HG03159 (cell line): Measurements from ENCODE around the gene CCDC30.

Experiments used
- ATAC-seq: cut with Tn5 transposase; IDR thresholded peaks from one replicate; pipeline ENCODE4 v1.9.1; 2021; ENCODE audit warnings: mild to moderate bottlenecking, moderate library complexity; ENCODE audit not compliant: unreplicated experiment

CCDC30 gene

DNA sequence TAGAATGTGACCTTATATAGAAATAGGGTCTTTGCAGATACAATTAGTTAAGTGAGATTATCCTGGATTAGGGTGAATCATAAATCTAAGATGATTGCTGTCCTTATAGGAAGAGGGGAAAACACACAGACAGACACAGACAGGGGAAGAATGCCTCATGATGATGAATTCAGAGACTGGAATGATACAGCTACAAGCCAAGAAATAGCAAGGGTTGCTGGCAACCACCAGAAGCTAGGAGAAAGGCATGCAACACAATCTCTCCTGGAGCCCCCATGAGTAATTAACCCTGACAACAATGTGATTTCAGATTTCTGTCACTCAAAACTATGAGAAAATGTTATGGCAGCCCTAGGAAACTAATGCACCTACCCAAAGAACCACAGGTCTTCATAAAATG, 176.0 kb downstream of the CCDC30 start:
- ATAC-seq, result no peak

DNA sequence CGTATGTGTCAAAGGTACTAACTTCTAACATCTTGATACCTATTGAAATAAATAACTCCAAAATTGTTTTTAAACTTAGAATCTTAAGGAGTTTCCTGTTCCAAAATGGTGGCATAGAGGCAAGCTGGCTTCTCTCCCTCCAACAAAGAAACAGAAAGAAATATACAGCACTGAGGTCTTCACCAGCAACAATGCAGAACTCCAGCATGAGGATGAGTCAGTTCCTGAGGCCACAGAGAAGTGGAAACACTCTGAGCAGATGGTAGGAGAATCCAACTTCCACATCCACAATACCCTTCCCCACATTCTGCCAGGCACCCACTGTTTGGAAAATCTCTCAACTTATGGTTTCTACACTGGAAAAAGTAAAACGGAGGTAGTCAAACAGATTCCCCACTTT, 183.0 kb downstream of the CCDC30 start:
- ATAC-seq, result no peak

DNA sequence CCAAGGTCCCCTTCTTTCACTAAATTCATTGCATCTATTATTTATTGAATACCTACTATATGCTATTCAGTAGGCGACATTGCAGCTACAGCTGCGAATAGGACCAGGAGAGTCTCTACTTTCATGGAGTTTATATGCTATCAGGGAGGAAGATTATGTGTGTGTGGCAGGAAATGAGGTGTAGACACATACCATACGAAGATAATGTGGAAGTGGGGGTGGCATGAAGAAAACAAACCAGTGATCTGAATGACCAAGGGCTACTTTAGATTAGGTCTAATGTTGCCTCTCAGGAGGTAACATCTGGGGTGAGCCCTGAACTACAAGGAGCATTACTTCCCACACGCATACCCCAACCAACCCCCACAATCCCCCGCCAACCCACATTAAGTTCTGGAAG, 194.1 kb downstream of the CCDC30 start:
- no peak for ATAC-seq

DNA sequence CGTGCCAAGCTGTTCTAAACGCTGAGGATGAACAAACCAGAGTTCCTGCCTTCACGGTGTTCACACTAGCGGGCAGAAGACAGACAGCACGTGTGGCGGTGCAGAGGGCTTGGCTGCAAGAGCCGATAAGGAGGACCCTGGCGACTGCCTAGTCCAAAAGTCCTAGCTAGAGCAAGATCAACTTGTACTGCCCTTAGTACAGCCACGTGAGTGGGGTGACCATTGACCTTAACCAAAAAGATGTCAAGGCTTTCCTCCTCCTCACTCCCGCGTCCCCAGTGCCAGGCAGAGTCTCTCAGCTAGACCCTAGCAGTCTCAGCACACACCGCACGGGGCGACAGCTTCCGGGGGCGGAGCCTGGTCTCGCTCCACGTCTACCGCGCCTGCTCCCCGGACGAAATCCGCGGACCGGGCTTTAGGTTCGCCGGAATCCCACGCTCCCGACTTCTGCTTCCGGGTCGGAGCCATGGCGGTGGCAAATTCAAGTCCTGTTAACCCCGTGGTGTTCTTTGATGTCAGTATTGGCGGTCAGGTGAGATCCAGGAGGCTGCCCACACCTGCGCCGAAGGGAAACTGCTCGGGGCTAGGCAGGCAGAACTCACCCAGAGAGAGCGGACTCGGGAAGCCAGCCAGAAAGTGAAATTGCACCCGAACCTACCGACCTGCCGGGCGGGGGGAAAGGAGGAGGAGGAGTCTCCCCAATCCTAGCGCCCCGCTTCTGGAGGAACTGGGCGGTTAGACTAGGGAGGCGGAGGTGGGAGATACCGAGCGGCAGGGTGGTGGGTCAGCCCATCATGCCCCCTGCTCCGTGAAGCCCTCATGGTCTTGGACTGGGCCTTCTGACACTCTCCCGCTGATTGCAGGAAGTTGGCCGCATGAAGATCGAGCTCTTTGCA, 195.1 kb downstream of the CCDC30 start, which contains the start of gene PPIH:
TSS of gene PPIH (plus strand) at position 443 of the 896 bp plus-strand sequence. CDS start at position 467, 24 bp downstream.
- ATAC-seq, result peak; percentile 95

DNA sequence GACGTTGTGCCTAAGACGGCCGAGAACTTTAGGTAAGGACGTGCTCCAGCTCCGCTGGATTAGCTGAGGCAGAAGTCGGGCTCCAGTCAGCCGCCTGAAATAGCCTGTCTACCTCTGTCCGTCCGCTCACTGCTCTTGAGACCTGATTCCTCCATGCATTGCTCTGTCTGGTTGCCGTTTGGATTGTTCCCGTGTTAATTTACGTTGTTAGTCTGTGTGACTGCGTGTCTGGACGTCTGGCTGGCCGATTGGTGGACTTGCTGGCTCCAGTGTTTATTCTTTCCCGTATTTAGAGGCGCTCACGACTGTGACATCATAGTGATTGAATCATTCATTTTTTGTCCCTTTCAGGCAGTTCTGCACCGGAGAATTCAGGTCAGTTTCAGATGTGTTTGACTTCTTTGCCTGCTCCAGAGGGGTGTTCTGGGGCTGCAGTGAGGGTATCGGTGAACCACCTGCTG, 195.8 kb downstream of the CCDC30 start:
- peak; percentile 2 for ATAC-seq

DNA sequence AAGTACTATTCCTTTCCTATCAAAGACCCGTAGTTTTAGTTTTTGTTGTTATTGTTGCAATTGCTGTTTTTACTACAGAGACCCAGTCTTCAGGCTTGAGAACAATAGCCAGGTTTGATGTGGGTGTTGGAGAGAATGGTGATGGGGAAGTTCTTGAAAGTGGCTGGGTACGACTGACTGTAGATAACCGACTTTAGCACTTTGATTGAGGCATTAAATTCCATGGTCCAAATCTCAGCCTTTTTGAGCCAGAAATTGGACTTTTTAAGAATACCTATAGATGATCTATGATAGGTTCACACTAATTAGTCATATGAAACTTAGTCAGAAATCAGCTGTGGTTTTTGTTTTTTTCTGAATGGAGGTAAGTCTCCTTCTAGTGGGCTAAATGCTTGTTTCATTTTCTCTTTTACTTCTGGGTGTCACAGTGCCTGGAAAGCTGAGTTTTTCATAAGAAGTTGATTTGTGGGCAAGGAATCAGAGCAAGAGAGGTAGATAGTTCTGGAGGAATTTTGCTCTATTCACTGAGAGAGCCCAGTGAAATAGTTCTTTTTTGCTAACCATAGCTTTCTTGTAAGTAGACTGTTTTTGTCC, 197.9 kb downstream of the CCDC30 start:
- ATAC-seq, result no peak

DNA sequence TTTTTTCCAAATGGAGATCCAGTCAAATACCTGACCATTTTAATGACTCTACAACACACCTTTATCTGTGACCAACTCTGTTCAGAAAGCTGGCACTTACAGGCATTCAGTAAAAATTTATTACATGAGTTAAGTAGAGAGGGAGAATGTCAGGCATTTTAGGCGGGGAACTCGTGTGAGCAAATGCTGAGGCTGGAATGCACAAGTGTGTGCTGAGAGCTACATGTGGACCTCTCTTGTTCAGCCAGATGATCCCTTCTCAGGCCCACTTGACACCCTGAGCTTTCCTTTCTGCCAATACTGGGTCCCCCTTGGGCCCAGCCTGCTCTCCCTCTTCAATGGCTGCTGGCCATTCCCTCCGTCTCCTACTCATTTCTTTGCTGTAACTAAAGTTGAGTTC, 206.8 kb downstream of the CCDC30 start:
- no peak for ATAC-seq

DNA sequence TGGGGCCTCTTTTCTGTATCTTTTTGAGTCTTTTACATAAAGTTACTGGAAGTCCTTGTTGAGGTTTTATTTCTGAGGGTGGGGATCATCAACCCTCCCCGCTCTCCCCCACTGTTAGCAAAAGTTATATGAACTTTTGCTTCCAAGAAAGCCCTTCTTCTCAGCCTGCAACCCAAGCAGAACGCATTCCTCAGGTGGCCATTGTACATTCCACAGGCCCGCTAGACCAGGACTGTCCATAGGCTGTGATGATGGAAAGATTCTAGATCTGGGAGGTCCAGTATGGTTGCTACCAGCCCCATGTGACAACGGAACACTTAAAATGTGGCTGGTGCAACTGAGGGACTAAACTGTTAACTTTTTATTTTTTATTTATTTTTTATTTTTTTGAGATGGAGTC, 207.3 kb downstream of the CCDC30 start:
- no peak for ATAC-seq

DNA sequence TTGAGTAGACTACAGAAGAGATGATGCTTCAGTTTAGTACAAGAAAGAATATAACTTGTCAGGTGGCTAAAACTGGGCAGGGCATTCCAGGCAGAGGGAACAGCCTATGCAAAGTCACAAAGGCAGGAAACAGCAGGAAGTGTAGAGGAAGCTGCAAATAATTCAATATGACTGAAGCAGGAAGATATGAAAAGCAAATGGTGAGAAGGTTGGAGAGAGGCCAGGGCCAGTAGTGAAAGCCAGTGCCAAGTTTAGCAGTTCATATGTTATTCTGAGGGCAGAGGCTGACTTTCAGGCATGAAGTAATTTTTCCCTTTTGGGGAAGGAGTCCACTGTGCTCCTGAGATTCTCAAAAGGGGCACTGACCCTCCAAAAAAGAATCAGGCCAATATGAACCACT, 211.1 kb downstream of the CCDC30 start:
- no peak for ATAC-seq

DNA sequence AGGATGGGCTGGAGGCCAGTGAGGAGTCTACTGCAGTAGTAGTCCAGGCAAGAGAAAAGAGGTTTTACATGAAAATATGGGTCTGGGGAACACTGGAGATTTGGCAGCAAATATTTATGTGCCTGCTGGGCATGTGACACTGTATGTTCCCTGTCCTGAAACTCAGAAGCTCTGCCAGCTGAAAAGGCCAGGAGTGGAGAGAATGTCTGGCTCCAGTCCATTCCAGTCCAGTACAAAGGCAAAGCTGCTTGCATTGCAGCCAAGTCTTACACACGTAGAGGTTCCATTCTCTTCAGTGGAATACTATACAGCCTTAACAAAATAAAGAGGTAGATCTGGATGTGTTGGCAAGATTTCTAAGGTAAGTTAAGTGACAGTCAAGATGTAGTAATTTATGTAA, 211.6 kb downstream of the CCDC30 start:
- ATAC-seq, result no peak

DNA sequence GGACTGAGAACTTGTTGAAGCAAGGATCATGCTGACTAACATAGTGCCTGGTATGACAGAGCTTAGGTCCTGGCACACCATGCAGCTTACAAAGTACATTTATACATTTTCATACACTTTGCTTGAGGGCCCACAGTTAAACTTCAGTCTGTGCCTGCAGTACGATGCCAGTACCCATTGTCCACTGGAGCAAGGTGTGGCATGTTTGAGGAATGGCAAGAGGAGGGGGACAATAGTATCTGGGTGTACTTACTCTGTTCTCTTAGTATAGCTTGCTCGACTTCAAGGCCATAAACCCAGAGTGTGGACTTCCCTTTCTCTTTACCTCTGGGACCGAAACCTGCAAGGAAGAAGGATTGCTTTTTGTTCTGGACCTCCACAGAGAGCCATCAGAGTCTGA, 212.4 kb downstream of the CCDC30 start:
- no peak for ATAC-seq

DNA sequence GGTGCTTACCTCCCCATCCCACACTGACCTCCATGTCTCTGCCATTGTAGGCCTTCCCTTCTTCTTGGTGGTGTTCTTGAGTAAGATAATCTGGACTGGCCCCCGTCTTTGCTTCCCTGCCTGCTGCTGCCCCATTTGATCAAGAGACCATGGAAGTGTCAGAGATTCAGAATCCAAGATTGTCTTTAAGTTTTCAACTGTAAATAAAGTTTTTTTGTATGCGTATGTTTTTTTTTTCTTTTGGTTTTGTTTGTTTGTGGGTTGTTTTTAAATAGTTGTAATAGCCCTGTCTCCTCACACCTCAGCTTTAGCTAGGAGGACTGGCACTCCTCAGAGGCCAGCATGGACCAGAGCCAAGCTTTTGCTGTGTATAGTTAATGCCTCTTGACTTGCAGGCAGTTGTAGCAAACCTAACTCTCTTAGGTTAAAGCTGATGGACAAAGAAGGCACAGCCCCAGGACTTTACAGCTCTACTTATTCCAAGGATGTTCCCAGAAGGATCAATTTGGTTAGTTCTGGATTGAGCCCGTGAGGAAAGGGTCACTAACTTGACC, 213.5 kb downstream of the CCDC30 start:
- no peak for ATAC-seq

DNA sequence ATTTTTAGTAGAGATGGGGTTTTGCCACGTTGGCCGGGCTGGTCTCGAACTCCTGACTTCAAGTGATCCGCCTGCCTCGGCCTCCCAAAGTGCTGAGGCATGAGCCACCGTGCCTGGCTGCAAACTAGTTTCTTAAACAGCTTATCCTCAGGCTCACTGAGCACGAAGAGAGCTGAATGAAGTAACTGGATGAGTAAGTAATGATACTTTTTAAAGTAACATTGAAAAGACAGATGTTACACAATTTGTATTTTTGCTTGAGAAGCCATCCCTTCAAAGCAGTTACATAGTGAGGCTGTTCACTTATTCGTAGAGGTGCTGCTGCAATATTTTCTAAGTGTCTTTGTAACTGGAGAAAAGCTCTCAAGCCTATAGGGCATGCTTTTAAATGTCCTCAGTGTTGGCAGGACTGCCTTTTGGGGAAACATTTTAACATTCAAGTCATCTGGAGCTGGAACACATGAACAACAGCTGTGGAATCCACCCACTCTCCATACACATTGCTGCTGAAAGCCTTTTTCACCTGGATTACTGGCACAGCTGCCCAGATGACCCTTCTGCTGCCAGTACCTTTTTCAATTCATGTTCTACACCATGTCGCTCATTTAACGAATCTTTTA, 216.4 kb downstream of the CCDC30 start:
- no peak for ATAC-seq

DNA sequence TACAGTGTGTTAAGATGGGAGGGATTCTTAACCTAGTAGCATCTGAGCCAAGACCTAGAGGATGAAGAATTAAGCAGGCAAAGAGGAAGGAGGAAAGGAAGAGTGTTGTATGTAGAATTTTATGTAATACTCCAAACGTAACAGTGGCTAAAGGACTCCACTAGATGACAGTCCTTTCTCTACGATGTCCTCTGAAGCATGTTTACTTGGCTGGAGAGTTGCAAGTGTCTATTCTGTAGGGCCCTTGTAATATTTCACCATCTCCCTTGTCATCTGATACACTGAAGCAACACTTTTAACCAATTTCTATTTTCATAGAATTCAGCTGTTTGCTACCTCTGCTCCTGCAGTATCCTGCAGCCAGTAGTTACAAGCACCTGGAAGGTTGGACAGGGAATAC, 217.0 kb downstream of the CCDC30 start:
- no peak for ATAC-seq

DNA sequence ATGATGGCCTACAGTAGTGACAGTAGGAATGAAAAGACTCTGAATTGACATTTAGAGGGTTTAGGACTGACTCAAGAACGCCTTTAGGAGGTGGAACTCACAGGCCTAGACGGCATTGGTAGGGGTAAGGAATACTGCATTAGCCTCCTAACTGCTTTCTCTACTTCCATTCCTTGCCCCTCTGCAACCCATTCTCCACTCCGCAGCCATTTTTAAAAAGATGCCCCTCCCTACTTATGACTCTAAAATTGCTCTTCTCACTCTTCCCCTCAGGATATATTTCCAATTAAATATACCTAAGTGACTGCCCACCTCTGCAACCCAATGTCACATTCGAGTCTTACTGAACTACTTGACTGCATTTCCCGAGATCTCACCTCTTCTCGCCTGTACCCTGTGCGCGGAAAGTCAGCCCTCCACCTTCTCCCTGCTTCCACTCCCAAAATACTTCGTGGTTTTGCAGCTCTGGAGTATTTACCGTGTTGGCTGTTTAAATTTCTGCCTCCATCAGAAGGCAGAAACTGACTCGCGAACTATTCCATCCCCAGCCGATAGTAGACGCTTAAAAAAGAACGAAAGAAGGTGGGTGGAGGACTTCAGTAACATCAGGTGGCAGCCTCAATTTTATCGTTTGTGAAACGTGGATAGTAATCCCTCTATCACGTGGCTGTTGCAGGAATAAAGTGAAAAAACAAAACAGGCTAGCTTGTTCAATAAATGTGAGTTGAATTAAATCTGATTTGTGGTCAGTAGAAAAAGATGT, 218.0 kb downstream of the CCDC30 start:
- no peak for ATAC-seq

DNA sequence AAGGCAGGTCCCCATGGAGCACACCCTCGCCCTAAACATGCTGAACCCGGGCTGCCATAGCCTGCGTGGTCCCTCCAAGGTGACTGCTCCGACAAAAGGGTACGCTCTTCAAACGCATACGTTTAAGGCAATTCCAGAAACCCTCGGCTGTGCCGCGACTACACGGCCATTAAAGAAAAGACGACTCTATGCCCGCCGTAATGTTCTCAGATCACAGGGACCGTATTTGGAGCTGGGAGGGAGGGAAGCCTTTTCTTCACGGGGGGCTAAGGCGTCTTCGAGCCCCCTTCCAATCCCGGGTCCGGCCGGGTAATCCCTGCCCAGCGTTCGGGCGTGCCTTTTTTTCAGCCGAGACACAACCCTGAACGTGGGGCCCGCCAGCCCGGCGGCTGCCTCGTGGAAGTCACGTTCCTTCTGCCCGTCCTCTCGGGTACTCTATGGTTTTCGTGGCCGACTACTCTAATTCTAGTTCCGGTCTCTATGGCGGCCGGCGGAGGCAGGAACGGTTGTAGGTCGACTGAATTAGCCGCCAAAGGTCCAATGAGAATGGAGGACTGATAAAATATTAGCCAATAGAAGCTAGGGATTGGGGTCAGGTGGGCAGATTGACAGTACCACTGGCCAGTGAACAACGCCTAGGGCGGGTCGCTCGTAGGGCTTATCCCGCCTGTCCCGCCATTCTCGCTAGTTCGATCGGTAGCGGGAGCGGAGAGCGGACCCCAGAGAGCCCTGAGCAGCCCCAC, 218.8 kb downstream of the CCDC30 start, which contains the start of gene YBX1:
TSS of gene YBX1 (plus strand) at position 678 of the 743 bp plus-strand sequence. CDS start 148 bp downstream, outside the sequence.
- peak; percentile 92 for ATAC-seq

DNA sequence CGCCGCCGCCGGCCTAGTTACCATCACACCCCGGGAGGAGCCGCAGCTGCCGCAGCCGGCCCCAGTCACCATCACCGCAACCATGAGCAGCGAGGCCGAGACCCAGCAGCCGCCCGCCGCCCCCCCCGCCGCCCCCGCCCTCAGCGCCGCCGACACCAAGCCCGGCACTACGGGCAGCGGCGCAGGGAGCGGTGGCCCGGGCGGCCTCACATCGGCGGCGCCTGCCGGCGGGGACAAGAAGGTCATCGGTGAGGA, 219.3 kb downstream of the CCDC30 start:
- peak; percentile 12 for ATAC-seq

DNA sequence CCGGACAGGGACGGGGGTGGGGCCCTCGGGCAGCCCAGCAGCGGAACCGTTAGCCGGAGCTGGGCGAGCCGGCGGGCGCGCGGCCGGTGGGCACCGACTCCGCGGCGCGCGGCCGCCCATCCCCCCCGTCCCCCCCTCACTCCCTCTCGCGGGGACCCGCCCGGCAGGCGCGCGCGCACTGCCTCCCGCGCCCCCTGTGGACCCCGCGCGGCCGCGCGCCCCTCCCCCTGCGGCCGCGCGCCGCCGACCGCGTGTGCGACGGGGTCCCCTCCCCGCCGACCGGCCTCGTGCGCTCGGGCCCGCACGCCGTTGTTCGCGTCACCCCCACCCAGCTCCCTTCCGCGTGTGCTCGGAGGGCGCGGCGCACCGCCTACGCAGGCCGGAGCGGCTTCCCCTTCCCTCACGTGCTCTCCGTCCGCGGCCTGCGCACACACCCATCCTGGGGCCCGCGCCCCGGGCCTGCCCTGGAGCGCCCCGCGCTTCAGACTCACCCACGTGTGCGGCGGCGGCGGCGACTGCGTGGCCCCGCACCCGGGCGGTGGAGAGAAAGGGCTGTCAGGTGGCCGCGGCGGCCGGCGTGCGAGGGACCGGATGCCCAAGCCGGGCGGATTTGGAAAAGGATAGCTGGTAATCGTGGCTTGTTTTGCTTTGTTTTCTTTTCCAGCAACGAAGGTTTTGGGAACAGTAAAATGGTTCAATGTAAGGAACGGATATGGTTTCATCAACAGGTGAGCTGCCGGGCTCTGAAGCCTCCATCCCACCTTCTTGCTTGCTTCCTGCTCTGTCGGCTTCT, 219.8 kb downstream of the CCDC30 start:
- ATAC-seq, result peak; percentile 44

DNA sequence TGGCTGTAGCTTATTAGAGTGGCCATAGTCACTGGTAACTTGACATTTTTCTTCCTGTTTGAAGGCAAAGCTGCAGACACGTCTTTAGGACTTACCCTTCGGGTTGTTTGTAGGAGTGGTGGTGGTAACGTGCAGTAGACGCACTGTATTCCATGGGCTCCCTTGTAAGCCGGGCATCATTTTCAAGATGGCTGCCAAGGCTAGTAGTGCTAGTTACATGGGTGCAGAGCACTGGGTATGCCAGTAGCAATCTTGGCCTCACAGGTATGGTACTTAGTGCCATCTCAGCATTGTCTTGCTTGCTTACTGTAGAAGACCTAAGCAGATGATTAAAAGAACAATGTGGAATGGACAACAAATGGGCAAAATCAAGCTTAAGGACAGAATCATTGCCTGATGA, 221.1 kb downstream of the CCDC30 start:
- ATAC-seq, result no peak
